EL (cell line): ENCODE results near the gene CBLIF.
"Not testable (repeated sequence)": the region's sequence is repeated elsewhere in the genome, so short reads cannot be mapped to it uniquely, and the experiment has no call there.

ENCODE experiments used
- DNase-seq: peaks from one replicate; pipeline ENCODE4 v3.0.0-alpha.2; 2016

Gene CBLIF

GRCh38 chr11:59846556-59846955 is 1.3 kb upstream of the CBLIF start:
- DNase-seq: no peak

- no peak for DNase-seq
Measured at GRCh38 chr11:59842316-59842715, 3.0 kb downstream of the CBLIF start.

GRCh38 chr11:59841514-59841913 is 3.8 kb downstream of the CBLIF start:
- no peak for DNase-seq

GRCh38 chr11:59839615-59840014 is 5.7 kb downstream of the CBLIF start:
- no peak for DNase-seq

- no peak for DNase-seq
Measured at GRCh38 chr11:59833602-59834001, 11.7 kb downstream of the CBLIF start.

- no peak for DNase-seq
Measured at GRCh38 chr11:59829358-59829757, 15.9 kb downstream of the CBLIF start.

- peak; percentile 65 for DNase-seq
Measured at GRCh38 chr11:59822989-59823566, 22.2 kb downstream of the CBLIF start.

GRCh38 chr11:59818572-59818971 is 26.7 kb downstream of the CBLIF start:
- no peak for DNase-seq

- DNase-seq: not testable (repeated sequence)
Measured at GRCh38 chr11:59816434-59816833, 28.9 kb downstream of the CBLIF start.

GRCh38 chr11:59815754-59816153 is 29.5 kb downstream of the CBLIF start:
- no peak for DNase-seq

- peak; percentile 8 for DNase-seq
Measured at GRCh38 chr11:59814021-59814420, 31.3 kb downstream of the CBLIF start.

- DNase-seq: no peak
Measured at GRCh38 chr11:59813364-59813763, 31.9 kb downstream of the CBLIF start.

- no peak for DNase-seq
Measured at GRCh38 chr11:59812220-59812619, 33.1 kb downstream of the CBLIF start.

- DNase-seq: no peak
Measured at GRCh38 chr11:59810911-59811259, 34.4 kb downstream of the CBLIF start.

GRCh38 chr11:59810189-59810910 is 34.9 kb downstream of the CBLIF start, which contains the start of gene MRPL16:
Gene MRPL16 (minus strand): TSS chr11:59810778. CDS start chr11:59810658, 120 bp downstream.
- peak; percentile 89 for DNase-seq

- no peak for DNase-seq
Measured at GRCh38 chr11:59807047-59807610, 38.2 kb downstream of the CBLIF start.

GRCh38 chr11:59804061-59804460 is 41.2 kb downstream of the CBLIF start:
- DNase-seq: no peak

- peak; percentile 60 for DNase-seq
Measured at GRCh38 chr11:59802639-59803176, 42.6 kb downstream of the CBLIF start.

- no peak for DNase-seq
Measured at GRCh38 chr11:59801981-59802638, 43.2 kb downstream of the CBLIF start.

GRCh38 chr11:59801160-59801706 is 44.1 kb downstream of the CBLIF start:
- DNase-seq: no peak

GRCh38 chr11:59800390-59801025 is 44.8 kb downstream of the CBLIF start:
- DNase-seq: no peak

GRCh38 chr11:59794417-59794816 is 50.9 kb downstream of the CBLIF start:
- no peak for DNase-seq

GRCh38 chr11:59792507-59792906 is 52.8 kb downstream of the CBLIF start:
- no peak for DNase-seq
